ENCODE results near the gene SIK3. TPM values are rescaled to one million over a fixed set of nuclear protein-coding genes. Genes with fewer than 3 reads are reported as not detected.
"Not testable (repeated sequence)": the region's sequence is repeated elsewhere in the genome, so short reads cannot be mapped to it uniquely, and the experiment has no call there.

The SIK3 gene
- polyA plus RNA-seq, 1 of the 3 experiments (the other 2 are of a cell fraction): 5.1 TPM

DNA sequence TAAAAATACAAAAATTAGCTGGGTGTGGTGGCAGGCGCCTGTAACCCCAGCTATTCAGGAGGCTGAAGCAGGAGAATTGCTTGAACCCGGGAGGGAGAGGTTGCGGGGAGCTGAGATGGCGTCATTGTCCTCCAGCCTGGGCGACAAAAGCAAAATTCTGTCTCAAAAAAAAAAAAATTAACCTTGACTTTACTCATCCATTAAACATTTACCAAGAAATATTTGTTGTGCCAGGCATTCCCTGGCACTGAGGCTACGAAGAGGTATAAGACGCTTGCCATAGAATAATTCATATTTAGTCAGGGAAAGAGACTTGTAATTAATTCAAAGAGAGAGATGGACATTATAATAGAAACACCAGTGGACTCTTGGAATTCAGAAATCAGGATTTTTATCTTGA is 32.7 kb upstream of the SIK3 start:
- DNase-seq: no peak
- ChIA-PET POLR2A (no interaction called here), CTCF (no interaction called here)
- H3K4me3 ChIP-seq (ENCODE audit: low read depth in 2 of 2, low read length in 1 of 2): no peak overlapping the region
- H3K4me2 ChIP-seq: no peak overlapping the region
- TF ChIP-seq ELF1 (IDR thresholded peaks at IDR 0.05) (no peak), TAF1 (IDR thresholded peaks at IDR 0.05; ENCODE audit: borderline replicate concordance, low read depth, low read length) (no peak), EP300 (IDR thresholded peaks at IDR 0.05; ENCODE audit: borderline replicate concordance in 1 of 2, low read depth in 1 of 2, low read length in 1 of 2) (no peak), RXRA (IDR thresholded peaks at IDR 0.05; ENCODE audit: borderline replicate concordance, low read depth) (no peak), GATA2 (CRISPR knock-in tag; IDR thresholded peaks at IDR 0.05) (no peak), FOSL2 (IDR thresholded peaks at IDR 0.05; ENCODE audit: borderline replicate concordance, low read depth) (no peak), YY1 (IDR thresholded peaks at IDR 0.05; ENCODE audit: low read depth) (no peak)
- TF ChIP-seq, protein P1, sequence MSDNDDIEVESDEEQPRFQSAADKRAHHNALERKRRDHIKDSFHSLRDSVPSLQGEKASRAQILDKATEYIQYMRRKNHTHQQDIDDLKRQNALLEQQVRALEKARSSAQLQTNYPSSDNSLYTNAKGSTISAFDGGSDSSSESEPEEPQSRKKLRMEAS (IDR thresholded peaks at IDR 0.05; ENCODE audit: low read depth): no peak
- TF ChIP-seq, protein P2, sequence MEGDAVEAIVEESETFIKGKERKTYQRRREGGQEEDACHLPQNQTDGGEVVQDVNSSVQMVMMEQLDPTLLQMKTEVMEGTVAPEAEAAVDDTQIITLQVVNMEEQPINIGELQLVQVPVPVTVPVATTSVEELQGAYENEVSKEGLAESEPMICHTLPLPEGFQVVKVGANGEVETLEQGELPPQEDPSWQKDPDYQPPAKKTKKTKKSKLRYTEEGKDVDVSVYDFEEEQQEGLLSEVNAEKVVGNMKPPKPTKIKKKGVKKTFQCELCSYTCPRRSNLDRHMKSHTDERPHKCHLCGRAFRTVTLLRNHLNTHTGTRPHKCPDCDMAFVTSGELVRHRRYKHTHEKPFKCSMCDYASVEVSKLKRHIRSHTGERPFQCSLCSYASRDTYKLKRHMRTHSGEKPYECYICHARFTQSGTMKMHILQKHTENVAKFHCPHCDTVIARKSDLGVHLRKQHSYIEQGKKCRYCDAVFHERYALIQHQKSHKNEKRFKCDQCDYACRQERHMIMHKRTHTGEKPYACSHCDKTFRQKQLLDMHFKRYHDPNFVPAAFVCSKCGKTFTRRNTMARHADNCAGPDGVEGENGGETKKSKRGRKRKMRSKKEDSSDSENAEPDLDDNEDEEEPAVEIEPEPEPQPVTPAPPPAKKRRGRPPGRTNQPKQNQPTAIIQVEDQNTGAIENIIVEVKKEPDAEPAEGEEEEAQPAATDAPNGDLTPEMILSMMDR (IDR thresholded peaks at IDR 0.05): no peak
- TF ChIP-seq, protein P3, sequence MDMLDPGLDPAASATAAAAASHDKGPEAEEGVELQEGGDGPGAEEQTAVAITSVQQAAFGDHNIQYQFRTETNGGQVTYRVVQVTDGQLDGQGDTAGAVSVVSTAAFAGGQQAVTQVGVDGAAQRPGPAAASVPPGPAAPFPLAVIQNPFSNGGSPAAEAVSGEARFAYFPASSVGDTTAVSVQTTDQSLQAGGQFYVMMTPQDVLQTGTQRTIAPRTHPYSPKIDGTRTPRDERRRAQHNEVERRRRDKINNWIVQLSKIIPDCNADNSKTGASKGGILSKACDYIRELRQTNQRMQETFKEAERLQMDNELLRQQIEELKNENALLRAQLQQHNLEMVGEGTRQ (IDR thresholded peaks at IDR 0.05; ENCODE audit: borderline replicate concordance, low read depth, low read length): no peak
- H3K27me3 ChIP-seq (ENCODE audit: insufficient read depth): no peaks in the 10 kb centered on the region; the same call in 1 of the 2 replicates
- no peaks in the 10 kb centered on the region for H3K4me1 ChIP-seq (ENCODE audit: control insufficient read depth in 1 of 2, insufficient read depth in 2 of 2, low read depth in 1 of 2, low read length in 1 of 2)
- no peaks in the 10 kb centered on the region for H3K36me3 ChIP-seq (replicated peaks in 1 of 2; ENCODE audit: control insufficient read depth in 1 of 2, insufficient read depth in 2 of 2, low read length in 1 of 2)
- H3F3A ChIP-seq (replicated peaks; ENCODE audit: insufficient read depth): no peaks in the 10 kb centered on the region
- no peaks in the 10 kb centered on the region for H3K9me3 ChIP-seq
- 78% methylated on average over 7 of the region's 7 CpGs for WGBS (ENCODE audit: low lambda C conversion rate)
- H4K20me1 ChIP-seq (ENCODE audit: insufficient read depth): no peaks in the 10 kb centered on the region
- no peak overlapping the region for H2AFZ ChIP-seq (ENCODE audit: low read depth)
- H3K27ac ChIP-seq (ENCODE audit: low read depth in 2 of 2, low read length in 1 of 2): no peak overlapping the region
- H3K9me2 ChIP-seq: no peaks in the 10 kb centered on the region
- H3K79me2 ChIP-seq (ENCODE audit: insufficient read depth): no peaks in the 10 kb centered on the region
- H3K9ac ChIP-seq: no peak overlapping the region

GRCh38 chr11:117130396-117130795 is 32.2 kb upstream of the SIK3 start:
- CTCF ChIA-PET; POLR2A ChIA-PET; H3K79me2 ChIP-seq (ENCODE audit: insufficient read depth); H3K27me3 ChIP-seq (ENCODE audit: insufficient read depth); H3K4me2 ChIP-seq; H3K4me1 ChIP-seq (ENCODE audit: control insufficient read depth in 1 of 2, insufficient read depth in 2 of 2, low read depth in 1 of 2, low read length in 1 of 2); H3K9me2 ChIP-seq; H2AFZ ChIP-seq (ENCODE audit: low read depth); H3F3A ChIP-seq (replicated peaks; ENCODE audit: insufficient read depth); H4K20me1 ChIP-seq (ENCODE audit: insufficient read depth); DNase-seq; H3K36me3 ChIP-seq (replicated peaks in 1 of 2; ENCODE audit: control insufficient read depth in 1 of 2, insufficient read depth in 2 of 2, low read length in 1 of 2); H3K4me3 ChIP-seq (ENCODE audit: low read depth in 2 of 2, low read length in 1 of 2); H3K9me3 ChIP-seq; H3K9ac ChIP-seq; H3K27ac ChIP-seq (ENCODE audit: low read depth in 2 of 2, low read length in 1 of 2): not testable (repeated sequence)
- 90% methylated on average over 7 of the region's 7 CpGs for WGBS (ENCODE audit: low lambda C conversion rate)
